Measurements from ENCODE around the gene PRDM9. TPM values are rescaled to one million over a fixed set of nuclear protein-coding genes. Genes with fewer than 3 reads are reported as not detected.

PRDM9 gene
- total and polyA plus RNA-seq, 12 donors, result not detected

DNA sequence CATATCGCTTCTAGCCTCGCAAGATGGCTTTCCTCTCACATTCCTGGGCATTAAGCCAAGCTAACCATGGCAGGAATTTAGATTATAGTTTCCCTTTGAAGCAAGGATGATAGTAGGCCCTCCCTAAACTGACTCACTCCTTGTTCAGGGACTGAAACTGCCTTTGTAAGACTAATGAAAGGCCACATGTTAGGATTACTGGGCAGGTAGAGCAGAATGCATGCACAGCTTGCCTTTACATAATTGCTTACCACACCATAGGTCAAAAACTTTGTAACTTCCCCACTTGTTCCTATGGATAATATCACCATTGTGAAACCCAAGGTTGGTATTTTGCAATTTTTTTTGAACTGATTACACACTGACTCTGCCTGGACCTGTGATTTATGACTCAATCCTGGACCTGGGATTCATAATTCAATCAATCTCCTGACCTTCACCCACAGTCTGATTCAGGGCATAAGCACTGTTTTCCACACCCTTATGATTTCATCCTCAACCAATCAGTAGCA lies 41.0 kb upstream of the PRDM9 start:
- Histone ChIP-seq H3K9me3 (peaks cover 0 to 31% (median 3%) of the 10 kb centered on the region in 11 donors), H3K27me3 (no peaks in the 10 kb centered on the region), H3K36me3 (no peaks in the 10 kb centered on the region), H3K27ac (no peak overlapping the region), H3K4me3 (no peak overlapping the region), H3K4me1 (no peaks in the 10 kb centered on the region)
- intact Hi-C loops (cut with DNase I), result no loop called here
- TF ChIP-seq, protein P1, sequence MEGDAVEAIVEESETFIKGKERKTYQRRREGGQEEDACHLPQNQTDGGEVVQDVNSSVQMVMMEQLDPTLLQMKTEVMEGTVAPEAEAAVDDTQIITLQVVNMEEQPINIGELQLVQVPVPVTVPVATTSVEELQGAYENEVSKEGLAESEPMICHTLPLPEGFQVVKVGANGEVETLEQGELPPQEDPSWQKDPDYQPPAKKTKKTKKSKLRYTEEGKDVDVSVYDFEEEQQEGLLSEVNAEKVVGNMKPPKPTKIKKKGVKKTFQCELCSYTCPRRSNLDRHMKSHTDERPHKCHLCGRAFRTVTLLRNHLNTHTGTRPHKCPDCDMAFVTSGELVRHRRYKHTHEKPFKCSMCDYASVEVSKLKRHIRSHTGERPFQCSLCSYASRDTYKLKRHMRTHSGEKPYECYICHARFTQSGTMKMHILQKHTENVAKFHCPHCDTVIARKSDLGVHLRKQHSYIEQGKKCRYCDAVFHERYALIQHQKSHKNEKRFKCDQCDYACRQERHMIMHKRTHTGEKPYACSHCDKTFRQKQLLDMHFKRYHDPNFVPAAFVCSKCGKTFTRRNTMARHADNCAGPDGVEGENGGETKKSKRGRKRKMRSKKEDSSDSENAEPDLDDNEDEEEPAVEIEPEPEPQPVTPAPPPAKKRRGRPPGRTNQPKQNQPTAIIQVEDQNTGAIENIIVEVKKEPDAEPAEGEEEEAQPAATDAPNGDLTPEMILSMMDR (IDR thresholded peaks at IDR 0.05), result no peak
- DNase-seq (no peak), ATAC-seq (no peak)
- 9 to 15% methylated on average over 2 of the region's 2 CpGs for WGBS, 2 donors

DNA sequence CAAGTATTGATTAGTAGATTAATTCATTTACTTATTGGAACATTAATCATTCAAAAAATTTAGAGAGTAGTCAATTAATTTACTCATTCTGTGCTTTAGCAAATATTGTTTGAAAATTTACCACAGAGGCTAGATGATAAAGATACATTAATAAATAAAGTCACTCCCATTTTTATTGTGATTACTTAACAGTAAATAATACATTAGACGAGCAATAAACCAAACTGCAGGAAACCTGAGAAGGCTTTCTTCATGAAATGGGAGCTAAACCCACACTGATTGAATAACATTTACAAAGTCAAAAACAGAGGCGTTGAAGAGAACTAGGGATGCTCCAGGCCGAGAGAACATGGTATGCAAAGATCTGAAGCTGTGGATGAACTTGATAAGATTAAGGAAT lies 38.8 kb upstream of the PRDM9 start:
- intact Hi-C loops (cut with DNase I), result no loop called here
- DNase-seq, result no peak
- TF ChIP-seq, protein P1 (IDR thresholded peaks at IDR 0.05), result no peak
- no peak for ATAC-seq
- Histone ChIP-seq H3K4me3 (no peak overlapping the region), H3K36me3 (no peaks in the 10 kb centered on the region), H3K9me3 (peaks cover 0 to 31% (median 3%) of the 10 kb centered on the region in 11 donors), H3K27ac (no peak overlapping the region), H3K4me1 (no peaks in the 10 kb centered on the region), H3K27me3 (no peaks in the 10 kb centered on the region)
- WGBS, 2 donors, result 74 to 82% methylated on average over 3 of the region's 3 CpGs

GRCh38 chr5:23473915-23474314 lies 33.5 kb upstream of the PRDM9 start:
- no peak overlapping the region for H3K27ac ChIP-seq
- no peaks in the 10 kb centered on the region for H3K4me1 ChIP-seq
- intact Hi-C loops (cut with DNase I), result no loop called here
- no peaks in the 10 kb centered on the region for H3K27me3 ChIP-seq
- TF ChIP-seq, protein P1 (IDR thresholded peaks at IDR 0.05), result no peak
- H3K36me3 ChIP-seq, result no peaks in the 10 kb centered on the region
- peaks cover 0 to 4% (median 0%) of the 10 kb centered on the region in 11 donors for H3K9me3 ChIP-seq
- H3K4me3 ChIP-seq, result no peak overlapping the region
- ATAC-seq (no peak), DNase-seq (no peak)

DNA sequence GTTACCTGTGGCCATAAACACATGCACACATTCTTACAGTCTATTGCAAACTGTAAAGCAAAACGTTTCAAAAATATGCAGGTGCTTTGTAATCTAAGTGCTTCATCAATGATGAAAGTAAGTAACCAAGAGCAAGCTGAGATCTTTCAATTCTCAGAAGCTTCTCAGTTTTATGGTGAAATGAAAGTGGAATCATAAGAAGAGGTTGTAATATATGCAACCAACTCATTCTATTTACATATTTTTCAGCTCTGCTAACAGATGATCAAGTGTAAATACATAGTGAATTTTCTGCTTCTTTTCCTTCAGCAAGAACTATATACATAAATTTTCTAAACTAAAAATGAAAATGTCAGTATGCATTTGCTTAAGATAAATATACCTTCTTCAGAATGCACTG lies 33.1 kb upstream of the PRDM9 start:
- 30 to 32% methylated on average over 1 of the region's 1 CpG for WGBS, 2 donors
- intact Hi-C loops (cut with DNase I), result no loop called here
- H3K4me3 ChIP-seq, result no peak overlapping the region
- H3K4me1 ChIP-seq, result no peaks in the 10 kb centered on the region
- no peak overlapping the region for H3K27ac ChIP-seq
- ATAC-seq, result no peak
- DNase-seq, result no peak
- H3K9me3 ChIP-seq, result peaks cover 0 to 4% (median 0%) of the 10 kb centered on the region in 11 donors
- TF ChIP-seq, protein P1 (IDR thresholded peaks at IDR 0.05), result no peak
- H3K36me3 ChIP-seq, result no peaks in the 10 kb centered on the region
- H3K27me3 ChIP-seq, result no peaks in the 10 kb centered on the region

All from heart right ventricle (tissue), 16 donors.